ENCODE data around the gene CENPQ.

DNA sequence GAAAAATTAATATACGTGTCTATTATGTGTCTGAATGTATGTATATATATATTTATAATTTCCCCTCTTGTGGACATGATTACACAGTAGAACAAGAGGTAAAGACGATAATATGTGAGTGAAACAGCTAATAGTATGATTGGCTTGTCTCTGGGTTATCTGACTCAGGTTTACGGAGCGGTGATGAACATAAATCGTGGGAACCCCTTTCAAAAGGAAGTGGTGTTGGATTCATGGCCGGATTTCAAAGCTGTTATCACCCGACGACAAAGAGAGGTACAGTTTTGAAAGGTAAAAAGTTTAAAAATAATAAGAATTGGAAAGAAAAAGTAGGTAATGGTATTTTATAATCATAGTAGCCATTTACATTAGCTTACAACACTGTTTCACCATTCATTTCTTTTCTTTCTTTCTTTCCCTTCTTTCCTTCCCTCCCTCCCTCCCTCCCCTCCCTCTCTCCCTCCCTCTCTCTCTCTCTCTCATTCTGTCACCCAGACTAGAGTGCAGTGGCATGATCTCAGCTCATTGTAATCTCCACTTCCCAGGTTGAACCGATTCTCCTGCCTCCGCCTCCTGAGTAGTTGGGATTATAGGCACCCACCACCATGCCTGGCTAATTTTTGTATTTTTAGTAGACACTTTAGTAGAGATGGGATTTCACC is 52.4 kb downstream of the CENPQ start:
- TF ChIP-seq TAF1 (IDR thresholded peaks at IDR 0.05; ENCODE audit: borderline replicate concordance, low read depth, low read length) (no peak), POLR2A (IDR thresholded peaks at IDR 0.05; ENCODE audit: low read depth, low read length) (no peak)

Data from GM12892 (cell line).